ENCODE measurements around the gene ZNF780A. TPM values are rescaled to one million over a fixed set of nuclear protein-coding genes. Genes with fewer than 3 reads are reported as not detected.
"Not testable (repeated sequence)": the region's sequence is repeated elsewhere in the genome, so short reads cannot be mapped to it uniquely, and the experiment has no call there.

The ZNF780A gene
- total and polyA plus RNA-seq, 2 experiments from 2014 or later = 12.3 to 15.0 TPM

GRCh38 chr19:40119380-40119779 lies 28.6 kb upstream of the ZNF780A start:
- Mint-ChIP-seq H3K27ac (no peak overlapping the region), H3K4me1 (no peaks in the 10 kb centered on the region), H3K4me3 (no peak overlapping the region), H3K27me3 (ENCODE audit: insufficient read depth, low read depth, poor library complexity) (peaks cover 2% of the 10 kb centered on the region), H3K36me3 (ENCODE audit: low read depth) (peaks cover 15% of the 10 kb centered on the region), H3K9me3 (peaks cover 41% of the 10 kb centered on the region)
- no peaks in the 10 kb centered on the region for H3K4me1 ChIP-seq (ENCODE audit: insufficient read depth)
- no peak overlapping the region for H2AFZ ChIP-seq
- no peaks in the 10 kb centered on the region for H4K20me1 ChIP-seq (replicated peaks; ENCODE audit: insufficient read depth)
- H3K36me3 ChIP-seq (ENCODE audit: insufficient read depth) = no peaks in the 10 kb centered on the region
- DNase-seq (ENCODE audit: low spot score) = no peak
- no peak overlapping the region for H3K27ac ChIP-seq (ENCODE audit: low read depth)
- no peaks in the 10 kb centered on the region for H3K79me2 ChIP-seq (replicated peaks; ENCODE audit: insufficient read depth)
- H3F3A ChIP-seq (replicated peaks; ENCODE audit: low read depth) = no peaks in the 10 kb centered on the region
- no peak overlapping the region for H3K4me3 ChIP-seq
- no peaks in the 10 kb centered on the region for H3K27me3 ChIP-seq (ENCODE audit: insufficient read depth)
- H3K9me2 ChIP-seq (ENCODE audit: insufficient read depth) = no peaks in the 10 kb centered on the region; the same call in 1 of the 2 replicates
- no peak for ATAC-seq
- TF ChIP-seq JUNB (IDR thresholded peaks at IDR 0.05; ENCODE audit: unreplicated experiment) (no peak), STAT1 (IDR thresholded peaks at IDR 0.05; ENCODE audit: unreplicated experiment) (no peak)
- no peak overlapping the region for H3K4me2 ChIP-seq

GRCh38 chr19:40118638-40119037 lies 27.9 kb upstream of the ZNF780A start:
- not testable (repeated sequence) for H2AFZ ChIP-seq; H3K27me3 Mint-ChIP-seq (ENCODE audit: insufficient read depth, low read depth, poor library complexity); H3K9me2 ChIP-seq (ENCODE audit: insufficient read depth); H3K79me2 ChIP-seq (replicated peaks; ENCODE audit: insufficient read depth); H3K27ac ChIP-seq (ENCODE audit: low read depth); ATAC-seq; H3K4me1 Mint-ChIP-seq; H3F3A ChIP-seq (replicated peaks; ENCODE audit: low read depth); H3K4me1 ChIP-seq (ENCODE audit: insufficient read depth); H3K4me3 Mint-ChIP-seq; H3K27me3 ChIP-seq (ENCODE audit: insufficient read depth); H4K20me1 ChIP-seq (replicated peaks; ENCODE audit: insufficient read depth); DNase-seq (ENCODE audit: low spot score); H3K27ac Mint-ChIP-seq; H3K36me3 ChIP-seq (ENCODE audit: insufficient read depth); H3K4me3 ChIP-seq; H3K4me2 ChIP-seq
- Mint-ChIP-seq H3K36me3 (ENCODE audit: low read depth) (peaks cover 15% of the 10 kb centered on the region), H3K9me3 (peaks cover 46% of the 10 kb centered on the region)

GRCh38 chr19:40116075-40116474 lies 25.3 kb upstream of the ZNF780A start:
- Histone ChIP-seq H2AFZ (no peak overlapping the region), H3K36me3 (ENCODE audit: insufficient read depth) (no peaks in the 10 kb centered on the region), H3K4me1 (ENCODE audit: insufficient read depth) (no peaks in the 10 kb centered on the region), H3K4me2 (no peak overlapping the region), H3K9me2 (ENCODE audit: insufficient read depth) (no peaks in the 10 kb centered on the region), H3F3A (replicated peaks; ENCODE audit: low read depth) (no peaks in the 10 kb centered on the region), H3K4me3 (no peak overlapping the region), H3K79me2 (replicated peaks; ENCODE audit: insufficient read depth) (no peaks in the 10 kb centered on the region), H4K20me1 (replicated peaks; ENCODE audit: insufficient read depth) (no peaks in the 10 kb centered on the region), H3K27ac (ENCODE audit: low read depth) (no peak overlapping the region), H3K27me3 (ENCODE audit: insufficient read depth) (no peaks in the 10 kb centered on the region)
- Mint-ChIP-seq H3K27me3 (ENCODE audit: insufficient read depth, low read depth, poor library complexity) (peaks cover 1% of the 10 kb centered on the region), H3K4me3 (no peak overlapping the region), H3K36me3 (ENCODE audit: low read depth) (peaks cover 15% of the 10 kb centered on the region), H3K9me3 (peaks cover 69% of the 10 kb centered on the region), H3K27ac (no peak overlapping the region), H3K4me1 (no peaks in the 10 kb centered on the region)
- ATAC-seq (no peak), DNase-seq (ENCODE audit: low spot score) (no peak)
- TF ChIP-seq CTCF (conservative IDR thresholded peaks at IDR 0.05; ENCODE audit: low read depth in 2 of 2) (no peak), ZNF462 (CRISPR knock-in tag; IDR thresholded peaks at IDR 0.05) (no peak), ZNF331 (CRISPR knock-in tag; IDR thresholded peaks at IDR 0.05; ENCODE audit: low read depth) (no peak), ZNF114 (CRISPR knock-in tag; IDR thresholded peaks at IDR 0.05) (no peak), ETS1 (IDR thresholded peaks at IDR 0.05) (no peak), CREB1 (CRISPR knock-in tag; IDR thresholded peaks at IDR 0.05; ENCODE audit: low read depth) (no peak), EZH2 (IDR thresholded peaks at IDR 0.05; ENCODE audit: low read depth, unreplicated experiment) (no peak)
